ENCODE measurements around the gene CDH4.
"Not testable (repeated sequence)": the region's sequence is repeated elsewhere in the genome, so short reads cannot be mapped to it uniquely, and the experiment has no call there.

The CDH4 gene

GRCh38 chr20:61443443-61444126, 191.5 kb downstream of the CDH4 start:
- no peak for DNase-seq

GRCh38 chr20:61444637-61445036, 192.6 kb downstream of the CDH4 start:
- no peak for DNase-seq

GRCh38 chr20:61445138-61445537, 193.1 kb downstream of the CDH4 start:
- no peak for DNase-seq

- DNase-seq, result no peak
These were observed 193.7 kb downstream of the CDH4 start for GRCh38 chr20:61445741-61446140.

GRCh38 chr20:61447952-61448351, 195.9 kb downstream of the CDH4 start:
- no peak for DNase-seq

- DNase-seq, result no peak
These were observed 196.3 kb downstream of the CDH4 start for GRCh38 chr20:61448386-61448785.

GRCh38 chr20:61449057-61449609, 197.1 kb downstream of the CDH4 start:
- DNase-seq, result no peak

GRCh38 chr20:61449916-61450315, 197.9 kb downstream of the CDH4 start:
- DNase-seq, result no peak

- no peak for DNase-seq
These were observed 198.5 kb downstream of the CDH4 start for GRCh38 chr20:61450549-61450948.

GRCh38 chr20:61451009-61451408, 198.9 kb downstream of the CDH4 start:
- no peak for DNase-seq

GRCh38 chr20:61451953-61452352, 199.9 kb downstream of the CDH4 start:
- DNase-seq, result no peak

GRCh38 chr20:61453219-61453618, 201.2 kb downstream of the CDH4 start:
- no peak for DNase-seq

GRCh38 chr20:61453623-61454022, 201.6 kb downstream of the CDH4 start:
- DNase-seq, result not testable (repeated sequence)

- no peak for DNase-seq
These were observed 202.0 kb downstream of the CDH4 start for GRCh38 chr20:61454053-61454452.

- no peak for DNase-seq
These were observed 203.6 kb downstream of the CDH4 start for GRCh38 chr20:61455508-61456215.

- no peak for DNase-seq
These were observed 205.7 kb downstream of the CDH4 start for GRCh38 chr20:61457725-61458124.

GRCh38 chr20:61458146-61458746, 206.2 kb downstream of the CDH4 start:
- DNase-seq, result no peak

GRCh38 chr20:61459266-61459665, 207.2 kb downstream of the CDH4 start:
- no peak for DNase-seq

GRCh38 chr20:61459705-61460104, 207.6 kb downstream of the CDH4 start:
- DNase-seq, result no peak

- no peak for DNase-seq
These were observed 208.4 kb downstream of the CDH4 start for GRCh38 chr20:61460261-61461052.

GRCh38 chr20:61461461-61461860, 209.4 kb downstream of the CDH4 start:
- no peak for DNase-seq

GRCh38 chr20:61464307-61465303, 212.5 kb downstream of the CDH4 start:
- no peak for DNase-seq
